ENCODE data around the gene TGDS.

Gene TGDS

GRCh38 chr13:94559222-94559795, 36.6 kb downstream of the TGDS start:
- Histone ChIP-seq H3K36me3 (no peaks in the 10 kb centered on the region), H3K9me3 (no peaks in the 10 kb centered on the region), H3K27me3 (no peaks in the 10 kb centered on the region), H3K4me1 (no peaks in the 10 kb centered on the region), H3K4me3 (ENCODE audit: low read depth, low read length) (no peak overlapping the region)
- TF ChIP-seq CTCF (IDR thresholded peaks at IDR 0.05; ENCODE audit: low read depth, low read length), result no peak
- DNase-seq, result no peak

GRCh38 chr13:94558716-94559115, 37.2 kb downstream of the TGDS start:
- Histone ChIP-seq H3K4me1 (no peaks in the 10 kb centered on the region), H3K9me3 (no peaks in the 10 kb centered on the region), H3K27me3 (no peaks in the 10 kb centered on the region), H3K4me3 (ENCODE audit: low read depth, low read length) (no peak overlapping the region), H3K36me3 (no peaks in the 10 kb centered on the region)
- peak; percentile 12 for DNase-seq
- TF ChIP-seq CTCF (IDR thresholded peaks at IDR 0.05; ENCODE audit: low read depth, low read length), result no peak

- DNase-seq, result no peak
- Histone ChIP-seq H3K9me3 (no peaks in the 10 kb centered on the region), H3K4me1 (no peaks in the 10 kb centered on the region), H3K27me3 (no peaks in the 10 kb centered on the region), H3K4me3 (ENCODE audit: low read depth, low read length) (no peak overlapping the region), H3K36me3 (no peaks in the 10 kb centered on the region)
- no peak for TF ChIP-seq CTCF (IDR thresholded peaks at IDR 0.05; ENCODE audit: low read depth, low read length)
These were observed 38.2 kb downstream of the TGDS start for GRCh38 chr13:94557684-94558235.

- Histone ChIP-seq H3K27me3 (no peaks in the 10 kb centered on the region), H3K36me3 (no peaks in the 10 kb centered on the region), H3K4me3 (ENCODE audit: low read depth, low read length) (no peak overlapping the region), H3K4me1 (no peaks in the 10 kb centered on the region), H3K9me3 (no peaks in the 10 kb centered on the region)
- DNase-seq, result no peak
- no peak for TF ChIP-seq CTCF (IDR thresholded peaks at IDR 0.05; ENCODE audit: low read depth, low read length)
These were observed 39.3 kb downstream of the TGDS start for GRCh38 chr13:94556621-94557020.

- DNase-seq, result no peak
These were observed 39.9 kb downstream of the TGDS start for GRCh38 chr13:94556041-94556440.

More at GRCh38 chr13:94556041-94556440, 39.9 kb downstream of the TGDS start:
- Histone ChIP-seq H3K27me3 (no peaks in the 10 kb centered on the region), H3K9me3 (no peaks in the 10 kb centered on the region), H3K36me3 (no peaks in the 10 kb centered on the region), H3K4me1 (no peaks in the 10 kb centered on the region), H3K4me3 (ENCODE audit: low read depth, low read length) (no peak overlapping the region)
- no peak for TF ChIP-seq CTCF (IDR thresholded peaks at IDR 0.05; ENCODE audit: low read depth, low read length)

Measured in BE2C (cell line).